Hematopoietic multipotent progenitor cell (in vitro differentiated cells): ENCODE results near the gene NBPF9. TPM values are rescaled to one million over a fixed set of nuclear protein-coding genes. Genes with fewer than 3 reads are reported as not detected.
"Not testable (repeated sequence)": the region's sequence is repeated elsewhere in the genome, so short reads cannot be mapped to it uniquely, and the experiment has no call there.

Source experiments
- DNase-seq, 3 donors: peaks; one replicate each; pipeline ENCODE4 v3.0.0-alpha.2; 2011 to 2015; ENCODE audit warnings: low read depth in 2 of 3, low spot score in 2 of 3
- total RNA-seq: library from RNA; depleted of rRNA; stranded (reverse); fragments of >200 nt; gene quantifications from one replicate; pipeline ENCODE4 v1.2.3, GENCODE V29; 2012

NBPF9 gene, protein sequence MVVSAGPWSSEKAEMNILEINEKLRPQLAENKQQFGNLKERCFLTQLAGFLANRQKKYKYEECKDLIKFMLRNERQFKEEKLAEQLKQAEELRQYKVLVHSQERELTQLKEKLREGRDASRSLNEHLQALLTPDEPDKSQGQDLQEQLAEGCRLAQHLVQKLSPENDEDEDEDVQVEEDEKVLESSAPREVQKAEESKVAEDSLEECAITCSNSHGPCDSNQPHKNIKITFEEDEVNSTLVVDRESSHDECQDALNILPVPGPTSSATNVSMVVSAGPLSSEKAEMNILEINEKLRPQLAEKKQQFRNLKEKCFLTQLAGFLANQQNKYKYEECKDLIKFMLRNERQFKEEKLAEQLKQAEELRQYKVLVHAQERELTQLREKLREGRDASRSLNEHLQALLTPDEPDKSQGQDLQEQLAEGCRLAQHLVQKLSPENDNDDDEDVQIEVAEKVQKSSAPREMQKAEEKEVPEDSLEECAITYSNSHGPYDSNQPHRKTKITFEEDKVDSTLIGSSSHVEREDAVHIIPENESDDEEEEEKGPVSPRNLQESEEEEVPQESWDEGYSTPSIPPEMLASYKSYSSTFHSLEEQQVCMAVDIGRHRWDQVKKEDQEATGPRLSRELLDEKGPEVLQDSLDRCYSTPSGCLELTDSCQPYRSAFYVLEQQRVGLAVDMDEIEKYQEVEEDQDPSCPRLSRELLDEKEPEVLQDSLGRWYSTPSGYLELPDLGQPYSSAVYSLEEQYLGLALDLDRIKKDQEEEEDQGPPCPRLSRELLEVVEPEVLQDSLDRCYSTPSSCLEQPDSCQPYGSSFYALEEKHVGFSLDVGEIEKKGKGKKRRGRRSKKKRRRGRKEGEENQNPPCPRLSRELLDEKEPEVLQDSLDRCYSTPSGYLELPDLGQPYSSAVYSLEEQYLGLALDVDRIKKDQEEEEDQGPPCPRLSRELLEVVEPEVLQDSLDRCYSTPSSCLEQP (N-terminal part only)
- 4.6 TPM for total RNA-seq

DNA sequence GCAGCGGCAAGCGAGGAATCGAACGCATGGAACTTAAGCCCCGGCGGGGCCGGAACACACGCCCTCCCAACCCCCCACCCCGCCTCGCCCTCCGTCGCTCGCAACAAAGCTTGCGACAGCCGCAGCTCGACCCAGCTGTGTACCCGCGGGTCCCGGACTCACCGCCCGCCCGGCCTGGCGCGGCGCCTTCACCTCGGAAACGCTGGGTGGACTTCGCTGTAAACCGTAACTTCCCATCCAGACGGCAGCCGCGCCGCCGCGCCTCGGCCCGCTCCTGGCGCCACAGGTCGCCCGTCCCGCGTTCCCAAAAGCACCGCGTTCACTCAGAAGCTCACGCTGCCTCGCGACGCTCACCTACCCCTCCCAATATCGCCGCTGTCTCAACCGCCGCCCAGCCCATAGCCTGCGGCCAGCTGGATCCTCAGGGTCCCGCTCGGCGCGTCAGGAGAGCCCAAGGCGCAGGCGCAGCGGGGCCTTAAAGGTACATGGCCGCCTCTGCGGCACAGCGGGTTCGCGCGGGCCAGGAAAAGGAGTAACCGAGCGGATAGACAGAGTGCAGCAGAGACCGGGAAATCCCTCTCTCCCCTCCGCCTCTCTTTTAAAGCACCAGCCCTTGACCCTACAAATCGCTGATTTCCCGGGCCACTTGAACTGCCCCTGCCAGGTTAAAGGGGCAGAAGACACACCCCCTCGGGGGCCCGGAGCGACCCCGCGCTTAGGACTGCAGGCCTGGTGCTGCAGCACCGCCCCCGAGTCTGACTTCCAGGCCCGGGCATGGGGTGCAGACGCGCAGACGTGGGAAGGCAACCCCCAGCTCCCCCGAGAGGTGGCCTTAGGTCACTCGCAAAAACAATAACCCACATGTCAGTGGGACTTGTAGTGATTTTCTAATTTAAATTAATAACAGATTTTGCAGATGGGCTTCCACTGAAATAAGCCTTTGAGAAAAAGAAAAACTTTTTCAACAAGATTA, at the start of gene NBPF9:
NBPF9 (minus strand) TSS at position 443 of the 973 bp plus-strand sequence. CDS start 21,412 bp downstream, outside the sequence.
- DNase-seq = peak; percentile 14 to 42 (median 23)

DNA sequence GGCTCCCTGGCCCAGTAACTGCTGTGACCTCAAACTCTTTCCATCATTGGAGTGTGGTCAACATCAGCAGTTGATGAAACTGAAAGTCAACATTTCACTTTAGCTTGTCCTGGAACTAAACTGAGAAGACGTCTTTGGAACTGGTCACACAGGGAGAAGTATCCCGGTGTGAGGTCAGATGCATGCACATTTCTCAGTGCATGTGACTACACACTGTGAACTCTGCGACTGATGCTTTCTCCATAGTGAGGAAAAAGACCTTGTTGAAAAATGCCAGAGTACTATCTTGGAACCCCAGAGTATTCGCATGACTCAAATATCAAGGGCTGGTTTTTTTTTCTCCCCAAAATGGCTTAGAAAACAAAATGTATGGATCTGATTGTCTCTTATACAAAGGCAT, 46.6 kb upstream of the NBPF9 start:
- DNase-seq = not testable (repeated sequence)

DNA sequence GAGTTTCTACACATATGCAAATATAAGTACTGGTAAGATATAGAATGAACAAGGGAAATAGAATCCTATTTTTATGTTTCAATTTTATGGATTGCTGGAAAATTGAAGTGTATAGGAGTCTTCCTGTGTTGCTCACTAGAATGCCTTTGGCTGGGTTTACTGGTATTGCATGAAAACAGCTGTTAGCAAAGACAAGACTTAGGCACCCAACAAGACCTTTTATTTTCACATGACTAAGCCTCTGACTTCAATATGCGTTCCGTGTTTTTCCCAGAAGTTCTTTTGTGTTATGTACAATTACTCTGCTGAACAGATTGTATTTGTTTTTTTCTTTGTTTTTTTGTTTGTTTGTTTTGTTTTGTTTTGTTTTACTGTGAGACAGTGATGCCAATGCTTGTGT, 34.2 kb upstream of the NBPF9 start:
- DNase-seq = not testable (repeated sequence)

DNA sequence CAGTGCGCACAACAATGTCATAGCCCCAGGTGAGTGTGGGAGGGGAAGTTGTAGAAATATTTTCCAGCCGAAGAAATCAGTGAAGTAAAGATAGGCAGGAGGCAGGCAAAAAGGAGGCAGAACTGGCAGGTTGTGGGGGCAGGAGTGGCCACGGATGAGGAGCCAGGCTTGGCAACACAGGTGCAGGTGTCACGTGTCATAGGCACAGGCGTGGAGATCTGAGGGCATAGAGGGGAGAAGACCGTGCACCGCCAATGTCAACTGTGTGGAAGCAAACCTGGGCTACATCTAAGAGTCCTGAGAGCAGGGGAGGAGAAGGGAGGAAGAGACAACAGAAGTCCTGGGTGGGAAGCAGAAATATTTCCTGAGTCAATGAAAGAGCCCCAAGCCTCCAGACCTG, 27.6 kb upstream of the NBPF9 start:
- not testable (repeated sequence) for DNase-seq

DNA sequence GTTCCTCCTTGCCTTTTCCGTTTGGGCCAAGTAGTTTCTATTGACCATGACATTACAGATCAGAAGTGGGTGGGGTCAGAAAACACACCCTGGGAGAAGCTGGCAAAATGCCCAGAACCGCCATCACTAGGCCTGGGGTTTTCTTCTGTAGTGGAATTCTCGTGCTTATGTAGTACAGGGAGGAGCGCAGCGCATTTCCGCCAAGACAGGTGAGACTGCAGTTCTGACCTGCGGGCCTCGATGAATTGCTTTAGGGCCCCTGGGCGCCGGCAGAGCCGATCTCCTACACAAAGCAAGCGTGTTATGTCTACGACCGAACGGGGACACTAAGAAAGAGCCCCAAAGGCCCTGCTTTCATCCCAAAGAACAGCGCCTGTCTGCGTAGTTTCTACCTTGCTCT, 25.9 kb upstream of the NBPF9 start:
- not testable (repeated sequence) for DNase-seq

DNA sequence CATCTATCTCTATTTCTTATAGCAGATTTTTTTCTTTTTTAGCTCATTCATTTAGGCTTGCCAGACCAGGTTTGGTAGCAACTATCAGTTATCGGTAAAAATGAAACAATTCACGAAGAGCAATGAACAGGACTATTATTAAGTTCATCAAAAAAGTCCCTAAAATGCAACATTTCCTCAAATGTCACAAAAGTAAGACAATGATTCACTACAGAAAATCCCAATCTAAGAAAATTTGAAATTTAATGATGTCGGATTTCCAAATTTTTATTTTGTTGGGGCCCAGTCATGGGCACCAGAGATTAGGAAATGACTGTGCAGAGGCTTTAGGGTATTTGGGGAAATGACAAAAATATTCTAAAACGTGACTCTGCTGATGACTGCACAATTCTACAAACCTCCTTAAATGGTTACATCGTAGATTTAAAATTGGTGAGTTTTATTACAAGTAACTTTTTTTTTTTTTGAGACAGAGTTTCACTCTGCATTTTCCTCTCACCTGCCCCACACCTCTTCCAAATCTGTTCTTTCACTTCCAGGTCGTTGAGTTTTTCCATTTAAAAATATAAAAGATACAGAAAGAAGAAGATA, 23.3 kb upstream of the NBPF9 start:
- peak in 2 of 3 donors; percentile 9 to 19 for DNase-seq

DNA sequence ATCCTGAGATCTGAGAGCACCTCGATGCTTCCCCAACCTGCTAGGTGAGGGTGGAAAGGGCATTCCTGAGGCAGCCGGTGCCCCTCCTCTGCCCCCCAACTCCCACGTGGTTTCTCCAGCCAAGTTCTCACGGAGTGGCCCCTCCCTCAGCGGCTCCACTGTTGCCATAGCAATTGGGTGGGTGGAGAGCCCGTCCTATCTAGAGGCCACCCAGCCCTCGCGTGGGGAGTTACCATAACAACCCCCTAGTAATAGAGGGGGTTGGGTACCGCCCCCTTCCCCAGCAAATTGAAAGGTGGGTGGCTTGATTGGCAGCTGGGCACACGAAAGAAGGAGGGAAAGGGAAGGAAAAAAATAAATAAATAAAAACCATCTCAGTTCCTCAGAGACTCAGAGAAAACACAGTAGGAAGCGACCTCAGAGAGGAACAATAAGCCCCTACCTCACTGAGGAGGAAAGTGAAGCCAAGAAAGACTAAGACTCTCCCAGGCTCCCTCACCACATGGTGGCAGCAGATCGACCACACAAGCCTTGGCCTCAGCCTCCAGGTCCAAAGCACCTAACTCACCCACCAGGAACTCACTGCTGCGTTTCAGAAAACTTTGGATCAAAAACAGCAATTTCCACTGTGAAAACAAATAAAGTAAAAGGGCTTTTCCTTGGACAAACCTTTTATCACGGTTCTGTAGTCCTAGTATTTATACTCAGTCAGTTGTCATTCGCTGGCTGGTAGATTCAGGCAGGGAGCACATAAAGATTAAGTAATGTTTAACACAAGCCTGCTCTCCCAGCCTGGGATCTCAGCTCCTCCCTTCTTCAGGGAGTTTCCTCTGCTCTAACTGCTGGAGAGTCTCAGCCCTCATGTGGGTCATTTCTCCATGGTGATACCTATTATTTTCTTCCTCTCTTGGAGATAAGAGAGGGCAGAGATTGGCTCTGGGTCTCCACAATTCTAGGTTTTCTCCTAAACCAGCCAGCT, 20.9 kb upstream of the NBPF9 start:
- peak in 2 of 3 donors; percentile 39 to 46 for DNase-seq

DNA sequence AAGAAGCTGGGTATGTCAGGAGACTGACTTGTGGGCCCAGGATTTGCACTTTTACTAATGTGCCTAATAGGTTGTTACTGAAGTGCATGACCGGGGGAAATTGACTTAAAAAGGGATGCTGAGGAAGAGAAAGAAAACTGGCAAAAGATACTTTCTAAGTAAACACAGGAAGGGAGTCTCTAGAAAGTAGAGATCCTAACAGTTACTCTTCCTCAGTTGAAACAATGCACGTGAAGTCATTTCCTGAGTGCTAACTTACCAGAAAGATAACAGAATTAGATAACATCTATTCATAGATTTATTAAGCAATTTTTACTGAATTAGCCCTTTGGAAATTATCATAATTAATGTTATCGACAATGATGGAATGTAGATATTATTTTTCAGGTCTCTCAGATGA, 9.5 kb upstream of the NBPF9 start:
- DNase-seq = not testable (repeated sequence)

DNA sequence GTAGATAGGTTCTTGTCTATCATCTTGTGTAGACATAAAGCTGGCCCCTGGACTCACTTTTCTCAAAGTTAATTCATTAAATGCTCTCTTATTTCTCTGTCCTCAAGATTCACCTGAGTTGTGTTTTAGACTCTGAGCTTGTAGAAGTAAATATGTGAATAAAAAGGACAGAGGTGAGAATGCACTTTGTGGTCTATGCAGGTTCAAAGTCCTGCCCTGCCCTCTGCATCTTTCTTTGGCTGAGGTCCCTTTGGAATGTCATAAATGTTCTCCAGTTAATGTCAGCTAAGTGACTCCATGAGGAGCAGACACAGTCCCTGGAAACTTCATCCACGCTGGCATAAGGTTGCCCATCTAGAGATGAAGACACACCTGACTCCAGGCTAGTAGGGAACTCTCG, 7.0 kb upstream of the NBPF9 start:
- not testable (repeated sequence) for DNase-seq

DNA sequence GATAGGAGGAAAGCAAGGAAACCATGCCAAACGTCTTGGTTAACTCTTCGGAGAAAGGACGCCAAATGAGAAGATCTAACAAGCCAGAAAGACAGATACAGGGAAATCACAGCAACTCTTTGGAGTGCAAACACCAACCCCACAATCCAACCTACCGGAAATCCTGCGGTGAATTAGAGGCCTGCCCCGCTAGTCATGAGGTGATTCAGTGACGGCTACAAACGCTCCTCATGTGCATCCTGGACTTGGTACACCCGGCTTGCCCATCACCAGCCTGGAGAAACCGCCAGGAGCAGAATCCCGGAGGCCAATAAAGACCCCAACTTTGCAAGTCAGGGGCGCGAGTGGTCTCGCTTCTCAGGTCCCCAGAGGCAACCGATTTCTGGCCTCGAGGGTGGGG, 777 bp downstream of the NBPF9 start:
- DNase-seq = not testable (repeated sequence)

DNA sequence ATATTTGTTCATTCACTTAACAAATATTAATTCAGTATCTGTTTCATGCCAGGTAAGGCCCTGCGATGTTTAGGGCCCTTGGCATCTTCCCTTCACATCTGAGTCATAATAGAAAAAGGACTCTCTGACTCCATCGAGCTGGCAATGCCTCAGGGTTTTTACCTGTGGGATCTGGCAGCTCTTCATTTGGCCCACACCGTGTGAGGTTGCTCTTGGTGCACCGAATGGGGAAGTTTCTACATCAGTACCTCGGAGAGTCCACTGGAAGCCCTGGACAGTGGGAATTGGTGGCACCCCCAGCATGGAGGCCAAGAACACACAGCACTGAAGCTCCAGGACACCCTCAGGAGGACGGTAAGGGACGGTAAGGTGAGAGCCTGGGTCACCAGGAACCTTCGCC, 5.1 kb downstream of the NBPF9 start:
- DNase-seq = not testable (repeated sequence)

DNA sequence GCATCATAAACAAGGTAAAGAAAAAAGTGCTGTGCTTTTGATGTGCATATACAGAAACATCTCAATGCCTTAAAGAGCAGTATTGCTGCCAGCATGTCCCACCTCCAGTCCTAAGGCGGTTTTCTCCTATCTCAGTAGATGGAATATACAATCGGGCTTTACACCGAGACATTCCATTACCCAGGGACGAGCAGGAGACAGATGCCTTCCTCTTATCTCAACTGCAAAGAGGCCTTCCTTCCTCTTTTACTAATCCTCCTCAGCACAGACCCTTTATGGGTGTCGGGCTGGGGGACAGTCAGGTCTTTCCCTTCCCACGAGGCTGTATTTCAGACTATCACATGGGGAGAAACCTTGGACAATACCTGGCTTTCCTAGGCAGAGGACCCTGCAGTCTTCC, 10.2 kb downstream of the NBPF9 start:
- DNase-seq = not testable (repeated sequence)

DNA sequence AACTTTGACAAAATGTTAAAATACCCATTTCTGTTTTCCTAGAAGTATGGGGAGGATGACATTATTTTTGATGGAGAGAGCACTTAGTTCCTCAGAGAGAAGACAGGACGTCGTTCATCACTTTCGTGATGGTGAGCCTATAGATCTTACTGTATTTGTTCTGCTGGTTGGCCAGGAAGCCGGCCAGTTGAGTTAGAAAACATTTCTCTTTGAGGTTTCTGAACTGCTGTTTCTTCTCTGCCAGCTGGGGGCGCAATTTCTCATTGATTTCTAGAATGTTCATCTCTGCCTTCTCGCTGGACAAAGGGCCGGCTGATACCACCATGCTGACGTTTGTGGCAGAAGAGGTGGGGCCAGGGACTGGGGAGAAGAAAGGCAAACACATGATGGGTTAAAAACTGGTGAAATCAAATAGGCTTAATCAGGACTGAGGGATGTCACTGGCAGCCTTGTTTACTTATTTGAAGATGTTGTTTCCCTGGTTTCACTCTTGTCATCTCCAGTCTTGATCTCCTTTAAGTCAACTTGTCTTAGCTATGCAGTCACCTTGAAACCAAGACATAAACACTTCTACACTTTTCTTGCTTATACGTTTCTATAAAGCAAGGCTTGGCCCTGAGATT, 27.7 kb downstream of the NBPF9 start:
- not testable (repeated sequence) for DNase-seq

DNA sequence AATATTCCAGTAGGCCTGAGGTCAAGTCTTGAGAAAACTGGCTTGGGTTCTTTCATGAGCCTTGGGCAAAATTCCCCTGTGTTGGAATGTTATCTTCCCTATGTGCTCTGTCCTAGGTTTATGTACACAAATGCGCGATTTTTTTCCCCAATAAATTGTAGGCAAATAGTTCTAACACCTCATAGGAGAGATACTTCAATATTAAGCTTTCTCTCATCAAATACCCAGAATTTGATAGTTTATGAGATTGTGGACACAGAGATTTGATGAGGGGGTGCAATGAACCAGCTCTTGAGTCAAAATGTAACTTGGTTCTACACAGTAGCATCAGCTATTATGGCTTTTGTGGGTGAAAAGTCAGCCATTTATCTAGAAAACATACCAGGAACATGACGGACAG, 38.7 kb downstream of the NBPF9 start:
- not testable (repeated sequence) for DNase-seq

DNA sequence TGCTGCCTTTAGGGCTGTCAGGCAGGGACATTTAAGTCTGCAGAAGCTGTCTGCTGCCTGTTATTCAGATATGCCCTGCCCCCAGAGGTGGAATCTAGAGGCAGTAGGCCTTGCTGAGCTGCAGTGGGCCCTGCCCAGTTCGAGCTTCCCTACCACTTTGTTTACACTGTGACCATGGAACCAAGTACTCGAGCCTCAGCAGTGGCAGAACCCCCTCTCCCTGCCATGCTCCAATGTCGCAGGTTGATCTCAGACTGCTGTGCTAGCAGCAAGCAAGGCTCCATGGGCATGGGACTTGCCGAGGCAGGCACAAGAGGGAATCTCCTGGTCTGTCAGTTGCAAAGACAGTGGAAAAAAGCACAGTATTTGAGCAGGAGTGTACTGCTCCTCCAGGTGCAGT, 60.3 kb downstream of the NBPF9 start:
- DNase-seq = not testable (repeated sequence)

DNA sequence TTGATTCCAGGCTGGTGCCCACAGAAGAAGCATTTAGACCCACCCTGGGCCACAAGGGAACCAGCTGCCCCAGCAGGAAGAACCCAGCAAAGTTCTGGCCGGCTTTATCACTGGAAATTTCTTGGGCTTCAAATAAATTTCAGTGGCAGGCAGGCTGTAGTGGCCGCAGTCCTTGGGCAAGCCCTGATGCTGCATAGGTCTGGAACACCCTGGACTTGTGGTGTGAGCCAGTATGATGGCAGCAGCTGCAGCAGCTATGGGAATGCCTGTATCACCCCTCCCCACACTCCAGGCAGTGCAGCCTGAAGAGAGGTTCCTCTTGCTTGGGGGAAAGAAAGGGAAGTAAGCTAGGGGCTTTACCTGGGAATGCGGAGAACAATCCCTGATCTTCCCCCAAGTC, 69.4 kb downstream of the NBPF9 start:
- DNase-seq = not testable (repeated sequence)

DNA sequence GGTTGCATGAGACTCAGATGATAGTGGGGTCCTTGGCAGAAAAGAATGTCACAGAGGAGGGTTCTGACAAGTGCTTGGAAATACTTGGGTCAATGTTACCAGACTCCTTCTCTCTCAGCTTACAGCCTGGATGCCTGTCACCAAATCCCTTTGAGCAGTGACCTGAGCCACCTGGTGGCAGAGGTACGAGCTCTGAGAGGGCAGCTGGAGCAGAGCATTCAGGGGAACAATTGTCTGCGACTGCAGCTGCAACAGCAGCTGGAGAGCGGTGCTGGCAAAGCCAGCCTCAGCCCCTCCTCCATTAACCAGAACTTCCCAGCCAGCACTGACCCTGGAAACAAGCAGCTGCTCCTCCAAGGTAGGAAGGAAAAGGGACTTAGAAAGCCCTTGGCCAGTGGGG, 79.0 kb downstream of the NBPF9 start:
- DNase-seq = not testable (repeated sequence)

DNA sequence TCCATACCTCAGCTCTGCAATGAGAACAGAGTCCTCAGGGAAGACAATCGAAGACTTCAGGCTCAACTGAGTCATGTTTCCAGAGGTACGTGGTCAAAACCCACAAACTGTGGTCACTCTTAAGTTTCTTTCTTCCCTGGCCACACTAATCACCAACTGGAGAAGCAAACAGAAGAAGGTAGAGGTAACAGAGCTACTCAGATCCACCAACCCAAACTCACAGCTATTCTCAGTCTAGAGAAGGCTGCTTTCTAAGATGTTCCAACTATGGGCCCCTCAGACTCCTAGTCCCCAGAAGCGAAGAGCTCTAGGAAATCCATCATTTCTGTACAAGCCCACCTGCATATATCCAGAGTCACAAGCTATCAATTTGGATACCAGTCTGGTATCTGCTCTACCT, 84.8 kb downstream of the NBPF9 start:
- DNase-seq = not testable (repeated sequence)
